ENCODE results near the gene TMEM120A. TPM values are rescaled to one million over a fixed set of nuclear protein-coding genes. Genes with fewer than 3 reads are reported as not detected.
A peak's percentile ranks its signal among the peaks of the same experiment; 100 is the strongest.

Gene TMEM120A
- total RNA-seq, 1 experiment from 2014 or later: 17.2 TPM

DNA sequence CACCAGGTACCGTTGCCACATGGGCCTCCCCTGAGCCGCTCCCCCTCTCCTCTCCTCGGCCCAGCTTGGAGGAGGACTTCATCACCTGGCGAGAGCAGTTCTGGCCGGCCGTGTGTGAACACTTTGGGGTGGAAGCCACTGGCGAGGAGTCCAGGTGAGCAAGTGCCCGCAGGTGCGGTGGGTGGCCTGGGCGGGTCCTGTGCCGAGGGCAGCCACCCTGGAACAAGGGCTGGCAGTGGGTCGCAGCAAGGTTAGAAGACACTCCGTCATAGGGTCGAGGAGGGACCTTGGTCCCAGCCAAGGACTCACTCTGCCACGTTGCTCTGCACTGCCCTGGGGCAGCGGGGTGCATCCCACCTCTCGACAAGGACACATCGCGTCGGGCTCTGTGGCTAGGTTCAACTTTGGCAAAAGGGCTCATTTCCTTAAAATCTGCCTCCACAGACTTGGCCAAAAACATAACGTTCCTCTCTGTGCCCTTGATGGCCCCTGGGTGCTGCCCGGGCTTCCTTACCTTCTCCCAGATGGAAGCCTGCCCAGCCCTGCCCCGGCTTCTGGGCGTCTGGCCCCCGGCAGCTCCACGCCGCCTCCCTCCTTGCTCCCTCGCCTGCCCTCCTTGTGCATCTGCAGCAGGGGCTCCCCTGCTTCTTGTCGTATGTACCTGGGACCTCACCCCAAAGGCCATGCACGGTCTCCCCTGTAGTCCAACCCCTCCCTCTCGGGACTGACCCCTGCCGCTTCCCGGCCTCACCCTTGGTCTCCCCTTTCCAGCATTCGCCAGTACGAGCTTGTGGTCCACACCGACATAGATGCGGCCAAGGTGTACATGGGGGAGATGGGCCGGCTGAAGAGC lies 12.7 kb downstream of the TMEM120A start:
- peaks cover 100% of the 10 kb centered on the region for H3K36me3 ChIP-seq
- H3K9me3 ChIP-seq (replicated peaks): no peaks in the 10 kb centered on the region
- no peak for DNase-seq (ENCODE audit: low read depth in 1 of 2, low spot score in 2 of 2)

DNA sequence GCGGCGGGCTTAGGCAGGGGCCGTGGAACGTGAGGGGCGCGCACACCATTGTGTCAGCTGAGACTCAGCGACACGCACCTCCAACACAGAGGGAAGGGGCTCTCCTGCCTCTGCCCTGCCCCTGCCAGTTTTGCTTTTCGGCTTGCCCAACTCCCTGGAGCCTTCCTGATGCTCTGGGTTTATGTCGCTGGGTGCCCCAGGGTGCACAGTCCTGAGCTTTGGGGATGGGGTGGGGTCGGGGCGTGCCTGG lies 13.3 kb downstream of the TMEM120A start:
- DNase-seq (ENCODE audit: low read depth in 1 of 2, low spot score in 2 of 2): no peak
- Histone ChIP-seq H3K9me3 (replicated peaks) (no peaks in the 10 kb centered on the region), H3K27me3 (replicated peaks) (no peaks in the 10 kb centered on the region), H3K27ac (no peak overlapping the region), H3K4me1 (replicated peaks) (peaks cover 11% of the 10 kb centered on the region), H3K36me3 (peaks cover 98% of the 10 kb centered on the region), H3K4me3 (no peak overlapping the region)

More for the DNA sequence above, 12.7 kb downstream of the TMEM120A start:
- no peak overlapping the region for H3K4me3 ChIP-seq
- H3K27me3 ChIP-seq (replicated peaks): no peaks in the 10 kb centered on the region
- H3K4me1 ChIP-seq (replicated peaks): peaks cover 11% of the 10 kb centered on the region
- H3K27ac ChIP-seq: no peak overlapping the region

- DNase-seq (ENCODE audit: low read depth in 1 of 2, low spot score in 2 of 2): no peak
- no peaks in the 10 kb centered on the region for H3K27me3 ChIP-seq (replicated peaks)
- no peaks in the 10 kb centered on the region for H3K9me3 ChIP-seq (replicated peaks)
- peaks cover 11% of the 10 kb centered on the region for H3K4me1 ChIP-seq (replicated peaks)
- no peak overlapping the region for H3K4me3 ChIP-seq
- no peak overlapping the region for H3K27ac ChIP-seq
- H3K36me3 ChIP-seq: peaks cover 93% of the 10 kb centered on the region
These were observed 13.8 kb downstream of the TMEM120A start for GRCh38 chr7:75980430-75981202.

GRCh38 chr7:75979759-75980429 lies 14.5 kb downstream of the TMEM120A start:
- peaks cover 90% of the 10 kb centered on the region for H3K36me3 ChIP-seq
- H3K4me3 ChIP-seq: no peak overlapping the region
- H3K9me3 ChIP-seq (replicated peaks): no peaks in the 10 kb centered on the region
- H3K27me3 ChIP-seq (replicated peaks): no peaks in the 10 kb centered on the region
- H3K27ac ChIP-seq: no peak overlapping the region
- DNase-seq (ENCODE audit: low read depth in 1 of 2, low spot score in 2 of 2): no peak
- H3K4me1 ChIP-seq (replicated peaks): peaks cover 11% of the 10 kb centered on the region

DNA sequence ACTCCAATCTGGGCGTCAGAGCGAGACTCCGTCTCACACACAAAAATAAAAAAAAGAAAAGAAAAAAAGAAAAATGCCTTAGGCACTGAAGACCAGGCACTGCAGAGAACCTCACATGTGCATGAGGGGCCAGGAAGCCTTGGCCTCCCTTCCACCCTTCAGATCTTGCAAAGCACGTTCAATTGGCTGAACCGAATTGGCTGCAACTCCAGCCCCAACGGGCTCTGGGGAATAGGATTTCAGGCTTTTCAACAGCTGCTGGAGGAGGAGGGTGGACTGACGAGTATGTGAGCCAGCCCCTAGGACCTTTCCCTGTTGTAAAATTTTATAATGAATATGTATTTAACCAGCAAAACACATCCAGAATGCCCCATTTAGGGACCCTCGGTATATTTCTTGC lies 16.7 kb downstream of the TMEM120A start:
- no peaks in the 10 kb centered on the region for H3K9me3 ChIP-seq (replicated peaks)
- no peaks in the 10 kb centered on the region for H3K27me3 ChIP-seq (replicated peaks)
- H3K36me3 ChIP-seq: peaks cover 78% of the 10 kb centered on the region
- no peak for DNase-seq (ENCODE audit: low read depth in 1 of 2, low spot score in 2 of 2)
- no peak overlapping the region for H3K4me3 ChIP-seq
- H3K4me1 ChIP-seq (replicated peaks): peaks cover 9% of the 10 kb centered on the region
- H3K27ac ChIP-seq: no peak overlapping the region

- Histone ChIP-seq H3K4me1 (replicated peaks) (peaks cover 25% of the 10 kb centered on the region), H3K27me3 (replicated peaks) (no peaks in the 10 kb centered on the region), H3K9me3 (replicated peaks) (no peaks in the 10 kb centered on the region), H3K27ac (no peak overlapping the region), H3K36me3 (peaks cover 56% of the 10 kb centered on the region), H3K4me3 (no peak overlapping the region)
- no peak for DNase-seq (ENCODE audit: low read depth in 1 of 2, low spot score in 2 of 2)
These were observed 22.2 kb downstream of the TMEM120A start for GRCh38 chr7:75971961-75972763.

- H3K4me1 ChIP-seq (replicated peaks): peaks cover 25% of the 10 kb centered on the region
- H3K27ac ChIP-seq: no peak overlapping the region
- no peak overlapping the region for H3K4me3 ChIP-seq
- H3K36me3 ChIP-seq: peaks cover 58% of the 10 kb centered on the region
- no peak for DNase-seq (ENCODE audit: low read depth in 1 of 2, low spot score in 2 of 2)
- no peaks in the 10 kb centered on the region for H3K27me3 ChIP-seq (replicated peaks)
- no peaks in the 10 kb centered on the region for H3K9me3 ChIP-seq (replicated peaks)
These were observed 23.0 kb downstream of the TMEM120A start for GRCh38 chr7:75971309-75971960.

GRCh38 chr7:75969704-75970498 lies 24.5 kb downstream of the TMEM120A start:
- H3K36me3 ChIP-seq: peaks cover 66% of the 10 kb centered on the region
- no peaks in the 10 kb centered on the region for H3K27me3 ChIP-seq (replicated peaks)
- no peak overlapping the region for H3K4me3 ChIP-seq
- H3K27ac ChIP-seq: peak overlapping the region; percentile 74
- H3K9me3 ChIP-seq (replicated peaks): no peaks in the 10 kb centered on the region
- peaks cover 25% of the 10 kb centered on the region for H3K4me1 ChIP-seq (replicated peaks)
- DNase-seq (ENCODE audit: low read depth in 1 of 2, low spot score in 2 of 2): peak; percentile 84 to 87

- H3K27ac ChIP-seq: peak overlapping the region; percentile 74
These were observed 25.2 kb downstream of the TMEM120A start for GRCh38 chr7:75969182-75969581.

DNA sequence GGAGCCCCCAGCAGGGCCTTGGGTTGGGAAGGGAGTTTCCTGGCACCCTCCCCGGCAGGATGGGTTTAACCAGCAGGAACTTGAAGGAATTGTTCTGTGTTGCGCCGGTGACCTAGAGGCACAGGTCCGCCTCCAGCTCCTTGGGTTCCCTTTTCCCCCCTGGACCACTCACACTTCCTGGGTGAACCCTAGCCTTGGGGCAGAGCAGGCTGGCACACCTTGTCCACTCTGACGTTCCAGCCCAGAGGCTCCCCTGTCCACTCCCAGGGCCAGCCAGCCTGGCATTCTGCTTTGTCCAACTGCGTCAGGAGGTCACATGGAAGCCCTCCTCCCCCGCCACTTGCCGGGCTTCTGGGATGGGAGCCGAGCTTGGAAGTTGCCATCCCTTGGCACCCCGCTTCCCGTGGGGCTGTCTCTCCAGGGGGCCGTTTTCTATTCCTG lies 25.8 kb downstream of the TMEM120A start:
- no peak for DNase-seq (ENCODE audit: low read depth in 1 of 2, low spot score in 2 of 2)
- Histone ChIP-seq H3K9me3 (replicated peaks) (no peaks in the 10 kb centered on the region), H3K27ac (no peak overlapping the region; the same call in 1 of the 2 replicates)

More at GRCh38 chr7:75969182-75969581, 25.2 kb downstream of the TMEM120A start:
- Histone ChIP-seq H3K9me3 (replicated peaks) (no peaks in the 10 kb centered on the region), H3K27me3 (replicated peaks) (no peaks in the 10 kb centered on the region), H3K4me3 (no peak overlapping the region), H3K4me1 (replicated peaks) (peaks cover 25% of the 10 kb centered on the region), H3K36me3 (peaks cover 69% of the 10 kb centered on the region)
- no peak for DNase-seq (ENCODE audit: low read depth in 1 of 2, low spot score in 2 of 2)

GRCh38 chr7:75968012-75968411 lies 26.4 kb downstream of the TMEM120A start:
- Histone ChIP-seq H3K27ac (no peak overlapping the region), H3K27me3 (replicated peaks) (no peaks in the 10 kb centered on the region), H3K9me3 (replicated peaks) (no peaks in the 10 kb centered on the region), H3K36me3 (peaks cover 70% of the 10 kb centered on the region), H3K4me1 (replicated peaks) (peaks cover 25% of the 10 kb centered on the region), H3K4me3 (no peak overlapping the region)
- no peak for DNase-seq (ENCODE audit: low read depth in 1 of 2, low spot score in 2 of 2)

More for the DNA sequence above, 25.8 kb downstream of the TMEM120A start:
- peaks cover 25% of the 10 kb centered on the region for H3K4me1 ChIP-seq (replicated peaks)
- H3K4me3 ChIP-seq: no peak overlapping the region
- H3K27me3 ChIP-seq (replicated peaks): no peaks in the 10 kb centered on the region
- peaks cover 67% of the 10 kb centered on the region for H3K36me3 ChIP-seq

- no peaks in the 10 kb centered on the region for H3K27me3 ChIP-seq (replicated peaks)
- H3K36me3 ChIP-seq: peaks cover 70% of the 10 kb centered on the region
- DNase-seq (ENCODE audit: low read depth in 1 of 2, low spot score in 2 of 2): no peak
- no peak overlapping the region for H3K4me3 ChIP-seq
- H3K9me3 ChIP-seq (replicated peaks): no peaks in the 10 kb centered on the region
- H3K4me1 ChIP-seq (replicated peaks): peaks cover 25% of the 10 kb centered on the region
- H3K27ac ChIP-seq: no peak overlapping the region
These were observed 26.9 kb downstream of the TMEM120A start for GRCh38 chr7:75967487-75967997.

Data from SJSA1 (cell line).